ENCODE measurements around the gene KCTD14.

DNA sequence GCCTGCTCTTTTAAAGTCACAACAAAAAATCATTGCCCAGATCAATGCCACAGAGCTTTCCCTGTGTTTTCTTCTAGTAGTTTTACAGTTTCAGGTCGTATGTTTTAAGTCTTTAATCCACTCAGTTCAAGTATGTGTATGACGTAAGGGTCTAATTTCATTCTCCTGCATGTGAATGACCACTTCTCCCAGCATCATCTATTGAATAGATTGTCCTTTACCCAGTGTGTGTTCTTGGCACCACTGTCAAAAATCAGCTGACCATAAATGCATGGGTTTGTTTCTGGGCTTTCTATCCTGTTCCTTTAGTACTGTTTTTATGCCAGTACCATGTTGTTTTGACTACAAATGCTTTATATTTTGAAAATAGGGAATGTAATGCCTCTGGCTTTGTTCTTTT lies 56.7 kb downstream of the KCTD14 start:
- TF ChIP-seq POLR2A (IDR thresholded peaks at IDR 0.05) (no peak), CTCF (IDR thresholded peaks at IDR 0.05) (no peak)
